ENCODE data around the gene HTR5A.

The HTR5A gene

DNA sequence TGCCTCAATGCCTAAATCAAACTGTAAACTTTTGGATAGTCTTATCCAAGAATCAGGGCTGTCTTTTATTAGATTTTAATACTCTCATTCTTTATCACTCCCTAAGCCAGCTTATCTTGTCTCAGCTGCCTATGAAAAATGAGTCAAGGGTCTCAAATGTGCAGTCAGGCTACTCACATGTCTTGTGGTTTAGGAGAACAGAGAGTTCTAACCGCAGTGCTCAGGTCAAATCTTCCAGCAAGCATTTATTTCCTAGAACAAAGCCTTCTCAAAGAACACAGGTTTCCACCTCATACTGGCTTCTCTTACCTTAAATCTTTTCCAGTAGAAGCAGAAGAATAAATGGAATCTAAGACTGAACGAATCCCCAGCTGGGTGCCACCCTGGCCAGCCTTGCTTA is 23.5 kb downstream of the HTR5A start:
- no peak for DNase-seq

DNA sequence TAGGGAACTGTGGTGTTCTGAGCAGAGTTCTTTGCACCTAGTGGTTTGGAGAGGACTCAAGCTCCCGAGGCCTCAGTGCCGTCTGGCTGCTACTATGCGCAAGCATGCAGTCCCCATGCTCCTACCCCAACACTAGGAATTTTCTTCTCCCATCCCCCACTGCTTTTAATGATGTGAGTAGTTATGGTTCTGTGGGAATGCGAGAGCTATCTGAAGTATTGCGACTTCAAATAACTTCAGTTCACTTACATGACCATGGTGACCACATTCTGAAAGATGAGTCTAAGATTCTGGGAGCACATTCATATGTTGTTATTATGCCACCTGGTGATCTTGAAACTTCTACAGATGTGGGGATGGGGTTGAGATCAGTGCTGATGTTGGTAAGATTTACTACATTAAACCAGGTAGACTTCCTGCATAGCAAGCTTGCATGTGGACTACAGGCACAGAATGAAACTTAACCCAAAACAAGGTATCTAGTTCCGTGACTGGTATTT is 24.6 kb downstream of the HTR5A start:
- DNase-seq: no peak

- DNase-seq: no peak
Measured at GRCh38 chr7:155097338-155097737, 27.2 kb downstream of the HTR5A start.

- DNase-seq: no peak
Measured at GRCh38 chr7:155103839-155104238, 33.7 kb downstream of the HTR5A start.

DNA sequence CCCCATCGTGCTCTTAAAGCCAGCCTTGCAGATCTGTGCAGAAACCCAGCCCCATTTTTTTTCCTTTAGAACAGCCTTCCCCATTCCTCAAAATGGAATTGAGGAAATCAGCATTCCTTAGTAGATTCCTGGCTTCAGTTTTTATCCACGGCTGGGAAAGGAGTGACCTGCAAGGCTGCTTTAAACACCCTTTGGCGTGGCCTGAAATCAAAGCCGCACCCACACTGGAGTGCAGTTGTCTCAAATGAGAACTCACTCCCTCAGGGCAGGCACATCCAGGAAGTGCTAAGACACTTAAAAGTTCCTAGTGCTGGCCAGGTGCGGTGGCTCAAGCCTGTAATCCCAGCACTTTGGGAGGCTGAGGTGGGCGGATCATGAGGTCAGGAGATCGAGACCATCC is 34.8 kb downstream of the HTR5A start:
- no peak for DNase-seq

GRCh38 chr7:155106356-155106755 is 36.2 kb downstream of the HTR5A start:
- no peak for DNase-seq

- DNase-seq: no peak
Measured at GRCh38 chr7:155107126-155107525, 37.0 kb downstream of the HTR5A start.

DNA sequence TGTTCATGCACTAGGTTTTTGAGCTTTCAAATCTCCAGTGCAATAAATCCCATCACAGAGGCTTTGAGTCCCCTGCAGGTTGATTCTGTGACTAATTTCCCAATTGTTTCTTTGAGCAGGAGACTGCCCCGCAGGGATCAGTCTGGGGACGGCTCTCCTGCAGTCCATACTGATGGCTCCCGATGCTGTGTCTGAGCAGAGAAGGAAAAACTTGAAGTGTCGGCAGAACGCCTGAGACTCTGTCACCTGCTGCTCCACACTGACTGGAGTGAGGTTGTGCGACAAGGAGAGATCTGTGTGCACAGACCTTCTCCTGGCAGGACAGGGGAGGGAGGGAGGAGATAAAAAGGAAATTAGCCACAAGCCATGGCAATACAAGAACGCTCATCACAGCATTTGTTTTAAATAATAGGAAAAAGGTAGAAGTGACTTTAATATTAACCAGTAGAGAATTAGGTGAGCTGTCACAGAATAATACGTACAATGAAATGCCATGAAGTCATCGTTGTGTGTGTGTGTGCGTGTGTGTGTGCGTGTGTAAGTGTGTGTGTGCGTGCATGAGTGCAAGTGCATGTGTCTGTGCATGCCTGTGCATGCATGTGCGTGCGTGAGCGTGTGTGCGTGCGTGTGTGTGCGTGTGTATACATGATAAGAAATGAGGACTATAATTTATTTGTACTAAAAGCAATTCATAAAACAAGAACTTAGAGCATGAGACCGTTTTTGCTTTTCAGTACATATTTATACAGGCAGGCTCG is 38.2 kb downstream of the HTR5A start:
- no peak for DNase-seq

DNA sequence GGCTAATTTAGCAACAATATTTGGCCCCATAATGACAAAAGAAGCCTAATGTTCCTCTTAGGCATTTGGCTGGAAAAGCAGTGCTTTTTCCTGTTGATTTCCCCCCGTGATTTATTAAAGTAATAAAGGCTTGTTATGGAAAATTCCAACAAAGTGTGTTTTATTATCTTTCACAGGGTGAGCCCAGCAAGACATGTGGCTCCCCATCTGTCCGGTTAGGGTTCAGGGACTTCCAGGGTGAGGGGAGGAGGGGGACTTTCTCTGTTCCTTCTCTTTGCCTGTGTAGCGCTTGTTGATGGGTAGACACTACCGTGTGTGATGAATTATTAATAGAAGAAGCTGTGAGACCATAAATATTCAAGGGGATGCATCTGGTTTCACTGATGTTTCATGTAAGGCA is 39.0 kb downstream of the HTR5A start:
- no peak for DNase-seq

GRCh38 chr7:155115288-155115687 is 45.2 kb downstream of the HTR5A start:
- DNase-seq: no peak

- no peak for DNase-seq
Measured at GRCh38 chr7:155119801-155120382, 49.8 kb downstream of the HTR5A start.

DNA sequence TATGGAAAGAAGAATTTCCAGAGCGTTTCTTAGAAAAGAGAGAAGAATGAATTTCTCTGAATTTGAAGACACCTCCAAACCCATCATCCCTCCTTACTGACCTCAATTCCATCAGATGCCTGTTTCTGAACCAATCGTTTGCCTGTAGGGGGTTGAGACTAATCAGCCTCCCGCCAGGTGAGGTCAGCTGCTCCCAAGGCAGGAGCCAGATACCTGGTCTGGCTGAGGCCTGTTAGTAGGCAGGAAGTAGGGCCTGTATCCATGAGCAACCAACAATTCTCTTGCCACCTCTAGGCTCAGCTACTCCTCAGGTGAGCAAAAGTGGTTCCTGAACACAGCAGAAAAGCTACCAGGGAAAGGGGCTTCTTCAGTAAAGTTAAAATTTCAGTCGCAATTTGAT is 50.3 kb downstream of the HTR5A start:
- DNase-seq: no peak

GRCh38 chr7:155122831-155123230 is 52.7 kb downstream of the HTR5A start:
- DNase-seq: no peak

DNA sequence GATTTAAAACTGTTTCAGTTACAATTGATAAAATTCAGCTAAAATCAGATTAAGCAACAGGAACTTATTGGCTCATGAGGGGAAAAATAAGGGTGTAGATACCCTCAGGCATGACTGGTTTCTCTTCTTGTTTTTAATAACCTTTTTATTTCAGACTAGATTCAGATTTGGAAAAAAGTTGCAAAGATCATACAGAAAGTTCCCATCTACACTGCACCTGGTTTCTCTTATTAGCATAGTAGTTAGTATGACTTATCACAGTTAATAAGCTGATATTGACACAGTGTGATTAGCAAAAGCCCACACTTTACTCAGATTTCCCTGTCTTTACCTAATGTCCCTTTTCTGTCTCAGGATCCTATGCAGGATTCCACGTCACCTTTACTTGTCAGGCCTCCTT is 53.3 kb downstream of the HTR5A start:
- no peak for DNase-seq

DNA sequence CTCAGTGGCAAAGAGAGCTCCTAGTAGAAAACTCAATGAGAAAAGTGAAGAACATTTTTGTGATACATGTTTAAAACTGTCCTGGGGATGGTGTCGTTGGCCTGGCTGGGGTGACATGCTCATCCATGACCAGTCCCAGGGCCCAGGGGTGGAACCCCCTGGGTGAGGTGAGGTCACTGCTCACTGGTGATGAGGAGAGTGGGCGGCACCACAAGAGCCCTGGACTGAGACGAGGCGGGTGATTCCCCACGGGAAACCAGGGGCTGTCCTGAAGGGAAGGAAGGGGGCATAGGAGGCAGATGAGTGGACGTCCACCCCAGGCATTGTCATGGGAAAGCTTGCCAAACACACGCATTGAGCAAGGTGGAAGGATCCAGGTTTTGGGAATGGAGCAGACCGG is 54.6 kb downstream of the HTR5A start:
- DNase-seq: no peak

GRCh38 chr7:155129186-155129585 is 59.1 kb downstream of the HTR5A start:
- DNase-seq: no peak

DNA sequence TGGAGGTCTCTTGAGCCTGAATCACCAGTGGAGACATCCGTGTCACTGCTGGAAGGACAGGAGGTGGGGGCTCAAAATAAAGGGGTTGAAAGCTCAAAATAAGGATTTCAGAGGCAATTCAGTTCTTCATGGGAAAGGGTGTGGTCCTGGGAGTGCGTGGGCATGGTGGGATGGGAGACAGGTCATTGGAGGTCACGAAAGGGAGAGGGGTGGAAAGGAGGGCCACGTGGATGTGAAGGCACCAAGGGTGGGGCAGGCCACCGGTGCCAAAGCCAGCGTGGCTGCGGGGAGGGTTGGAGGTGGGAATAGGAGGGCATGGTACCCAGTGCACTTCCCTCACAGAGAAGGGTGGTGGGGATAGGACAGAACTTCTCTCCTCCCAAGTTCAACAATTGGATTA is 59.7 kb downstream of the HTR5A start:
- DNase-seq: no peak

- no peak for DNase-seq
Measured at GRCh38 chr7:155130493-155130892, 60.4 kb downstream of the HTR5A start.

DNA sequence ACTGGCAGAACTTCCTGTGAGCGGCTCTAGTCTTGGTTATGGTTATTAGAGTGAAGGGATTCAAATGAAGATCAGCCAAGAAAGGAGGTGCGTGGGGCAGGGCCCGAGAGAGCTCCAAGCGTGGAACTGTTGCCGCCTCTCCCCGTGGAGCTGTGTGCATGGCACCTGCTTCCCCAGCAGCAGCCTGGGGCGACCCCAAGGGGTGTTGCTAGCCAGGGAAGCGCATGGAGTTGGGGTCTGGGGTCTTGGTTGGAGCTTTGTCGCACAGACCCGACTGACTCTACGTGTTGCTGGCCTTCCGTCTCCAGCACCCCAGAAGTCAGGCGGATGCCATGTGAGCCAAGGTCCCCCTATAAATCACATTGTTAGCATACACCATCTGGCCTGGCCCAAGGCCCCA is 61.0 kb downstream of the HTR5A start:
- no peak for DNase-seq

DNA sequence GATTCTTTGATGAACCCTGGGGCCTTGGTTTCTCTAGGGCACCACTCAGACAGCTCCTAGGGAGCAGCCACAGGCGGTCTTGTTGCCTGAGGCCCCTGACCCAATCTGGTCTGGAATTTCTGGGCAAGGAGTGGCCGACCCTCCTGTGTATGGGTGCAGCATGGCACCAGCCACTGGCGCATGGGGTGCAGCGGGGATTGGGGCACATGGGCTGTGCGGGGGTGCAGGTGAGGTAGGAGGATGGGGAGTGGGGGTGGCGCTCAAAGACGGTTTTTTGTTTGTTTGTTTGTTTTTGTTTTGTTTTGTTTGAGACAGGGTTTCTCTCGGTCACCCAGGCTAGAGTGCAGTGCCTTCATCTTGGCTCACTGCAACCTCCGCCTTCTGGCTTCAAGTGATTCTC is 62.3 kb downstream of the HTR5A start:
- no peak for DNase-seq

DNA sequence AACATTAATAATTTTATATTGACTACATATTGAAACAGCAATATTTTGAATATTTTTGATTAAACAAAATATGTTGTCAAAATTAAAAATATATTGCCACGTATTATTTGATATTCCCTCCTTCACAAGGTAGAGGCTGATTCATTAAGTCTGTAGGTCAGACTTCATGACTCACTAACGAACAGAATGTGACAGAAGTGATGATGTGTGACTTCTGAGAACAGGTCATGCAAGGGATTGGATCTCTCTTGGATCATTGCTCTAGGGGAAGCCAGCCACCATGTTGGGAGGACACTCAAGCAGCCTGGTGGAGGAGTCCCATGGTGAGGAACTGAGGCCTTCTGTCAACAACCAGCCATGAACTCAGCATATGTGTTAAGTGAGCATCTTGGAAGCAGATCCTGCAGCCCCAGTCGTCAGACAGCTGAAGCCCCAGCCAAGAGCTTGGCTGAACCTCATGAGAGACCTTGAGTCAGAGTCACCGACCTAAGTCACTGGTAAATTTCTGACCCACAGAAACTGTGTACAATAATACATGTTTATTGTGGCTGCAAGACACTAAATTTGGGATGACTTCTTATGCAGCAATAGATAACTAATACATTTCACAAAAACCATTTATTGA is 66.6 kb downstream of the HTR5A start:
- DNase-seq: no peak
